ENCODE results near the gene CBFA2T3. TPM values are rescaled to one million over a fixed set of nuclear protein-coding genes. Genes with fewer than 3 reads are reported as not detected.

The CBFA2T3 gene
- total RNA-seq, 1 donor, result 1.3 TPM

- Histone ChIP-seq H3K27me3 (ENCODE audit: insufficient read depth, low read length) (no peaks in the 10 kb centered on the region), H3K4me3 (ENCODE audit: low read length) (no peak overlapping the region), H3K9me3 (ENCODE audit: low read depth, low read length) (no peaks in the 10 kb centered on the region), H3K4me1 (ENCODE audit: insufficient read depth, low read length) (peaks cover 62% of the 10 kb centered on the region)
Measured at GRCh38 chr16:88966986-88967829, 9.8 kb downstream of the CBFA2T3 start.

- Histone ChIP-seq H3K27me3 (ENCODE audit: insufficient read depth, low read length) (no peaks in the 10 kb centered on the region), H3K9me3 (ENCODE audit: low read depth, low read length) (no peaks in the 10 kb centered on the region), H3K4me1 (ENCODE audit: insufficient read depth, low read length) (peaks cover 49% of the 10 kb centered on the region), H3K4me3 (ENCODE audit: low read length) (no peak overlapping the region)
Measured at GRCh38 chr16:88965826-88966480, 11.1 kb downstream of the CBFA2T3 start.

GRCh38 chr16:88965411-88965810 is 11.6 kb downstream of the CBFA2T3 start:
- H3K4me1 ChIP-seq (ENCODE audit: insufficient read depth, low read length), result peaks cover 44% of the 10 kb centered on the region
- H3K27me3 ChIP-seq (ENCODE audit: insufficient read depth, low read length), result no peaks in the 10 kb centered on the region
- no peak overlapping the region for H3K4me3 ChIP-seq (ENCODE audit: low read length)
- no peaks in the 10 kb centered on the region for H3K9me3 ChIP-seq (ENCODE audit: low read depth, low read length)

- H3K27me3 ChIP-seq (ENCODE audit: insufficient read depth, low read length), result no peaks in the 10 kb centered on the region
- H3K4me1 ChIP-seq (ENCODE audit: insufficient read depth, low read length), result peaks cover 37% of the 10 kb centered on the region
- H3K9me3 ChIP-seq (ENCODE audit: low read depth, low read length), result no peaks in the 10 kb centered on the region
- no peak overlapping the region for H3K4me3 ChIP-seq (ENCODE audit: low read length)
Measured at GRCh38 chr16:88964636-88965035, 12.4 kb downstream of the CBFA2T3 start.

- H3K9me3 ChIP-seq (ENCODE audit: low read depth, low read length), result no peaks in the 10 kb centered on the region
- H3K4me3 ChIP-seq (ENCODE audit: low read length), result no peak overlapping the region
- H3K27me3 ChIP-seq (ENCODE audit: insufficient read depth, low read length), result no peaks in the 10 kb centered on the region
- H3K4me1 ChIP-seq (ENCODE audit: insufficient read depth, low read length), result peaks cover 37% of the 10 kb centered on the region
Measured at GRCh38 chr16:88963583-88963982, 13.4 kb downstream of the CBFA2T3 start.

- Histone ChIP-seq H3K4me3 (ENCODE audit: low read length) (no peak overlapping the region), H3K9me3 (ENCODE audit: low read depth, low read length) (no peaks in the 10 kb centered on the region), H3K4me1 (ENCODE audit: insufficient read depth, low read length) (peaks cover 37% of the 10 kb centered on the region), H3K27me3 (ENCODE audit: insufficient read depth, low read length) (no peaks in the 10 kb centered on the region)
Measured at GRCh38 chr16:88962478-88963152, 14.4 kb downstream of the CBFA2T3 start.

GRCh38 chr16:88961011-88961410 is 16.0 kb downstream of the CBFA2T3 start:
- peaks cover 43% of the 10 kb centered on the region for H3K4me1 ChIP-seq (ENCODE audit: insufficient read depth, low read length)
- H3K4me3 ChIP-seq (ENCODE audit: low read length), result no peak overlapping the region
- H3K9me3 ChIP-seq (ENCODE audit: low read depth, low read length), result no peaks in the 10 kb centered on the region
- no peaks in the 10 kb centered on the region for H3K27me3 ChIP-seq (ENCODE audit: insufficient read depth, low read length)

GRCh38 chr16:88960516-88960915 is 16.5 kb downstream of the CBFA2T3 start:
- H3K9me3 ChIP-seq (ENCODE audit: low read depth, low read length), result no peaks in the 10 kb centered on the region
- peaks cover 42% of the 10 kb centered on the region for H3K4me1 ChIP-seq (ENCODE audit: insufficient read depth, low read length)
- no peaks in the 10 kb centered on the region for H3K27me3 ChIP-seq (ENCODE audit: insufficient read depth, low read length)
- no peak overlapping the region for H3K4me3 ChIP-seq (ENCODE audit: low read length)

- H3K27me3 ChIP-seq (ENCODE audit: insufficient read depth, low read length), result no peaks in the 10 kb centered on the region
- no peak overlapping the region for H3K4me3 ChIP-seq (ENCODE audit: low read length)
- no peaks in the 10 kb centered on the region for H3K9me3 ChIP-seq (ENCODE audit: low read depth, low read length)
- H3K4me1 ChIP-seq (ENCODE audit: insufficient read depth, low read length), result peaks cover 40% of the 10 kb centered on the region
Measured at GRCh38 chr16:88959022-88959421, 18.0 kb downstream of the CBFA2T3 start.

GRCh38 chr16:88957887-88958577 is 19.0 kb downstream of the CBFA2T3 start:
- peak overlapping the region; percentile 2 for H3K4me3 ChIP-seq (ENCODE audit: low read length)
- peaks cover 40% of the 10 kb centered on the region for H3K4me1 ChIP-seq (ENCODE audit: insufficient read depth, low read length)
- H3K27me3 ChIP-seq (ENCODE audit: insufficient read depth, low read length), result no peaks in the 10 kb centered on the region
- no peaks in the 10 kb centered on the region for H3K9me3 ChIP-seq (ENCODE audit: low read depth, low read length)

GRCh38 chr16:88957433-88957767 is 19.6 kb downstream of the CBFA2T3 start:
- H3K27me3 ChIP-seq (ENCODE audit: insufficient read depth, low read length), result no peaks in the 10 kb centered on the region
- no peaks in the 10 kb centered on the region for H3K9me3 ChIP-seq (ENCODE audit: low read depth, low read length)
- peaks cover 40% of the 10 kb centered on the region for H3K4me1 ChIP-seq (ENCODE audit: insufficient read depth, low read length)
- H3K4me3 ChIP-seq (ENCODE audit: low read length), result peak overlapping the region; percentile 2

- peaks cover 40% of the 10 kb centered on the region for H3K4me1 ChIP-seq (ENCODE audit: insufficient read depth, low read length)
- H3K4me3 ChIP-seq (ENCODE audit: low read length), result peak overlapping the region; percentile 2
- no peaks in the 10 kb centered on the region for H3K9me3 ChIP-seq (ENCODE audit: low read depth, low read length)
- H3K27me3 ChIP-seq (ENCODE audit: insufficient read depth, low read length), result no peaks in the 10 kb centered on the region
Measured at GRCh38 chr16:88956546-88957432, 20.2 kb downstream of the CBFA2T3 start.

GRCh38 chr16:88955906-88956305 is 21.1 kb downstream of the CBFA2T3 start:
- H3K27me3 ChIP-seq (ENCODE audit: insufficient read depth, low read length), result no peaks in the 10 kb centered on the region
- H3K4me1 ChIP-seq (ENCODE audit: insufficient read depth, low read length), result peaks cover 40% of the 10 kb centered on the region
- no peaks in the 10 kb centered on the region for H3K9me3 ChIP-seq (ENCODE audit: low read depth, low read length)
- no peak overlapping the region for H3K4me3 ChIP-seq (ENCODE audit: low read length)

GRCh38 chr16:88953003-88953690 is 23.9 kb downstream of the CBFA2T3 start:
- Histone ChIP-seq H3K9me3 (ENCODE audit: low read depth, low read length) (no peaks in the 10 kb centered on the region), H3K27me3 (ENCODE audit: insufficient read depth, low read length) (no peaks in the 10 kb centered on the region), H3K4me3 (ENCODE audit: low read length) (no peak overlapping the region), H3K4me1 (ENCODE audit: insufficient read depth, low read length) (peaks cover 24% of the 10 kb centered on the region)
